ES-I3 (cell line): ENCODE measurements around the gene MUC16.
"Not testable (repeated sequence)": the region's sequence is repeated elsewhere in the genome, so short reads cannot be mapped to it uniquely, and the experiment has no call there.

ENCODE experiments used
- H3K36me3 ChIP-seq: 2 replicates; pipeline ENCODE4 v1.6.1; 2013; ENCODE audit warnings: mild to moderate bottlenecking, low read length, control low read depth, moderate library complexity; ENCODE audit not compliant: insufficient read depth
- H3K4me1 ChIP-seq: 2 replicates; pipeline ENCODE4 v1.6.1; 2013; ENCODE audit warnings: mild to moderate bottlenecking, control low read depth, low read length; ENCODE audit not compliant: insufficient read depth
- H3K9ac ChIP-seq: 2 replicates; pipeline ENCODE4 v1.6.1; 2013; ENCODE audit warnings: low read depth, mild to moderate bottlenecking, low read length, moderate library complexity
- H3K9me3 ChIP-seq: 2 replicates; pipeline ENCODE4 v1.6.1; 2013; ENCODE audit warnings: mild to moderate bottlenecking, low read length, moderate library complexity; ENCODE audit not compliant: control insufficient read depth, insufficient read depth

The MUC16 gene

GRCh38 chr19:9009935-9010651 is at the start of gene MUC16:
MUC16 (minus strand) TSS chr19:9010409.
- Histone ChIP-seq H3K9ac (no peak within 1 kb of the TSS), H3K4me1 (peaks cover 12% of the 10 kb centered on the region), H3K9me3 (no peaks in the 10 kb centered on the region), H3K36me3 (no peaks in the 10 kb centered on the region)

GRCh38 chr19:9058905-9059667 is 48.9 kb upstream of the MUC16 start:
- H3K4me1 ChIP-seq = peaks cover 9% of the 10 kb centered on the region; the same call in 1 of the 2 replicates
- no peaks in the 10 kb centered on the region for H3K36me3 ChIP-seq
- no peak overlapping the region for H3K9ac ChIP-seq
- H3K9me3 ChIP-seq = no peaks in the 10 kb centered on the region

- Histone ChIP-seq H3K36me3 (no peaks in the 10 kb centered on the region), H3K9ac (no peak overlapping the region), H3K9me3 (no peaks in the 10 kb centered on the region), H3K4me1 (peaks cover 13% of the 10 kb centered on the region; the same call in 1 of the 2 replicates)
Observed at GRCh38 chr19:9057505-9058258, 47.5 kb upstream of the MUC16 start.

GRCh38 chr19:9056131-9056530 is 45.9 kb upstream of the MUC16 start:
- H3K9ac ChIP-seq, H3K9me3 ChIP-seq, H3K36me3 ChIP-seq: not testable (repeated sequence)
- H3K4me1 ChIP-seq = peaks cover 13% of the 10 kb centered on the region; the same call in 1 of the 2 replicates

GRCh38 chr19:9054765-9055164 is 44.6 kb upstream of the MUC16 start:
- no peaks in the 10 kb centered on the region for H3K36me3 ChIP-seq
- peaks cover 9% of the 10 kb centered on the region; the same call in 1 of the 2 replicates for H3K4me1 ChIP-seq

GRCh38 chr19:9054207-9054606 is 44.0 kb upstream of the MUC16 start:
- H3K36me3 ChIP-seq = no peaks in the 10 kb centered on the region
- H3K4me1 ChIP-seq = peaks cover 9% of the 10 kb centered on the region; the same call in 1 of the 2 replicates
- peak overlapping the region; percentile 39; the same call in 1 of the 2 replicates for H3K9ac ChIP-seq
- no peaks in the 10 kb centered on the region for H3K9me3 ChIP-seq

More at GRCh38 chr19:9054765-9055164, 44.6 kb upstream of the MUC16 start:
- H3K9ac ChIP-seq = peak overlapping the region; percentile 39; the same call in 1 of the 2 replicates
- H3K9me3 ChIP-seq = no peaks in the 10 kb centered on the region

- not testable (repeated sequence) for H3K9me3 ChIP-seq, H3K9ac ChIP-seq, H3K4me1 ChIP-seq, H3K36me3 ChIP-seq
Observed at GRCh38 chr19:9053674-9054073, 43.5 kb upstream of the MUC16 start.

- Histone ChIP-seq H3K9ac (no peak overlapping the region), H3K36me3 (no peaks in the 10 kb centered on the region), H3K4me1 (peaks cover 9% of the 10 kb centered on the region; the same call in 1 of the 2 replicates), H3K9me3 (no peaks in the 10 kb centered on the region)
Observed at GRCh38 chr19:9052894-9053293, 42.7 kb upstream of the MUC16 start.

GRCh38 chr19:9046694-9047093 is 36.5 kb upstream of the MUC16 start:
- Histone ChIP-seq H3K4me1 (no peaks in the 10 kb centered on the region; the same call in 1 of the 2 replicates), H3K9me3 (no peaks in the 10 kb centered on the region), H3K9ac (no peak overlapping the region), H3K36me3 (no peaks in the 10 kb centered on the region)

- Histone ChIP-seq H3K36me3 (no peaks in the 10 kb centered on the region), H3K9me3 (no peaks in the 10 kb centered on the region), H3K9ac (no peak overlapping the region), H3K4me1 (peaks cover 7% of the 10 kb centered on the region; the same call in 1 of the 2 replicates)
Observed at GRCh38 chr19:9044449-9044848, 34.2 kb upstream of the MUC16 start.

- no peaks in the 10 kb centered on the region for H3K9me3 ChIP-seq
- peaks cover 8% of the 10 kb centered on the region; the same call in 1 of the 2 replicates for H3K4me1 ChIP-seq
- no peaks in the 10 kb centered on the region for H3K36me3 ChIP-seq
- no peak overlapping the region for H3K9ac ChIP-seq
Observed at GRCh38 chr19:9043524-9043923, 33.3 kb upstream of the MUC16 start.

- H3K36me3 ChIP-seq = no peaks in the 10 kb centered on the region
- H3K4me1 ChIP-seq = peaks cover 8% of the 10 kb centered on the region; the same call in 1 of the 2 replicates
- H3K9ac ChIP-seq = no peak overlapping the region
- no peaks in the 10 kb centered on the region for H3K9me3 ChIP-seq
Observed at GRCh38 chr19:9041023-9041422, 30.8 kb upstream of the MUC16 start.

GRCh38 chr19:9040131-9040530 is 29.9 kb upstream of the MUC16 start:
- Histone ChIP-seq H3K9ac (no peak overlapping the region), H3K9me3 (no peaks in the 10 kb centered on the region), H3K36me3 (no peaks in the 10 kb centered on the region), H3K4me1 (peaks cover 8% of the 10 kb centered on the region; the same call in 1 of the 2 replicates)

GRCh38 chr19:9039728-9040127 is 29.5 kb upstream of the MUC16 start:
- no peaks in the 10 kb centered on the region for H3K36me3 ChIP-seq
- peaks cover 8% of the 10 kb centered on the region; the same call in 1 of the 2 replicates for H3K4me1 ChIP-seq
- no peak overlapping the region for H3K9ac ChIP-seq
- no peaks in the 10 kb centered on the region for H3K9me3 ChIP-seq
